Activated T-helper 9 cell treated with anti-CD3 and anti-CD28 coated beads, Interleukin-2, amount 50 U/mL, for 16 hours (primary cell): ENCODE results near the gene DCUN1D2.

Source experiments
- DNase-seq: peaks from one replicate; pipeline ENCODE4 v3.0.0-alpha.2; 2020; ENCODE audit warnings: low read depth

The DCUN1D2 gene

GRCh38 chr13:113519556-113519955 lies 29.0 kb upstream of the DCUN1D2 start:
- DNase-seq: no peak

GRCh38 chr13:113518076-113518803 lies 27.7 kb upstream of the DCUN1D2 start:
- no peak for DNase-seq

- DNase-seq: no peak
These were observed 24.3 kb upstream of the DCUN1D2 start for GRCh38 chr13:113514847-113515246.

- no peak for DNase-seq
These were observed 23.2 kb upstream of the DCUN1D2 start for GRCh38 chr13:113513761-113514160.

GRCh38 chr13:113511361-113511760 lies 20.9 kb upstream of the DCUN1D2 start:
- DNase-seq: no peak

GRCh38 chr13:113510871-113511270 lies 20.4 kb upstream of the DCUN1D2 start:
- no peak for DNase-seq

GRCh38 chr13:113509989-113510388 lies 19.5 kb upstream of the DCUN1D2 start:
- no peak for DNase-seq

GRCh38 chr13:113508521-113509254 lies 18.2 kb upstream of the DCUN1D2 start:
- DNase-seq: no peak

GRCh38 chr13:113507505-113508345 lies 17.2 kb upstream of the DCUN1D2 start:
- no peak for DNase-seq

GRCh38 chr13:113506871-113507388 lies 16.4 kb upstream of the DCUN1D2 start:
- no peak for DNase-seq

GRCh38 chr13:113506025-113506685 lies 15.6 kb upstream of the DCUN1D2 start:
- no peak for DNase-seq

GRCh38 chr13:113502686-113503085 lies 12.2 kb upstream of the DCUN1D2 start:
- DNase-seq: no peak

GRCh38 chr13:113500530-113501265 lies 10.2 kb upstream of the DCUN1D2 start:
- DNase-seq: no peak

- no peak for DNase-seq
These were observed 9.4 kb upstream of the DCUN1D2 start for GRCh38 chr13:113499936-113500335.

- no peak for DNase-seq
These were observed 8.4 kb upstream of the DCUN1D2 start for GRCh38 chr13:113498905-113499304.

- no peak for DNase-seq
These were observed 6.7 kb upstream of the DCUN1D2 start for GRCh38 chr13:113497217-113497616.

GRCh38 chr13:113495494-113496210 lies 5.1 kb upstream of the DCUN1D2 start:
- DNase-seq: no peak

GRCh38 chr13:113493315-113493951 lies 2.9 kb upstream of the DCUN1D2 start:
- no peak for DNase-seq

GRCh38 chr13:113491982-113492381 lies 1.5 kb upstream of the DCUN1D2 start:
- no peak for DNase-seq

GRCh38 chr13:113491418-113491883 lies 940 bp upstream of the DCUN1D2 start:
- no peak for DNase-seq
